Activated naive CD4-positive, alpha-beta T cell treated with anti-CD3 and anti-CD28 coated beads, Interleukin-2, amount 50 U/mL, for 16 hours (primary cell): ENCODE results near the gene SMARCA4.

Experiments
- DNase-seq: peaks from one replicate; pipeline ENCODE4 v3.0.0-alpha.2; 2020

SMARCA4 gene

DNA sequence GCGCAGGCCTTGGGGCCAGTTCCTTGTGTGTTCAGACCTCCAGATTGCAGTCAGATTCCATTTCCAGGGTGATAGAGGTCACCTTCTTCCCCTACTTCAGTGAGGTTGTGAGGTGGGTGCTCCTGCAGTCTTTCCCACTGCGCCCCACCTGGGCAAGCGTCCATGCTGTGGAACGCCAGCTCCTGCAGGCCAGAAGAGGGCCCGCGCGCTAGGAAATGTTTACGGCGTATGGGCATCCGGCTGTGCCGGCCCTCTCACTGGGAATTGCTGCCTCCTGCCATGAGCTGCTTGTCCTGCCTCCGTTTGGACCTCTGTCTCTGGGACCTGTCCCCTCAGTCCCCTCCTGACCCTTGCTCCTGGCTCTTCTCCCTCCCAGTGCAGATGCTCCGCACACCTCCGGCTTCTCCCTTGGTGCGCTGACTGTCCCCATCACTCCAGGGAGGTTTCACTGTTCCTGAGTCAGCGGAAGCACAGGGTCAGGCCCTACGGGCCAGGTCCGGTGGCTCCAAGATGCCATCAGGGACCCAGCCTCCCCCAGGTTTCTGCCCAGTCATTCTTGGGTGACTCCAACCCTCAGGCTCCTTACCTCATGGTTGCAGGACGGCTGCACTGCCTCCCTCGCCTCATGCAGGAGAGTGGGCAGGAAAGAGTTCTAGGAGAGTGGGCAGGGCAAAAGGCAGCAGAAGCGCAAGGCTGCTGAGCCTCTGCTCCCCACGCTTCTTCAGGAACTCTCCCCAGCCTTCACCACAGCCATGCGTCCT, 56.6 kb downstream of the SMARCA4 start:
- no peak for DNase-seq

DNA sequence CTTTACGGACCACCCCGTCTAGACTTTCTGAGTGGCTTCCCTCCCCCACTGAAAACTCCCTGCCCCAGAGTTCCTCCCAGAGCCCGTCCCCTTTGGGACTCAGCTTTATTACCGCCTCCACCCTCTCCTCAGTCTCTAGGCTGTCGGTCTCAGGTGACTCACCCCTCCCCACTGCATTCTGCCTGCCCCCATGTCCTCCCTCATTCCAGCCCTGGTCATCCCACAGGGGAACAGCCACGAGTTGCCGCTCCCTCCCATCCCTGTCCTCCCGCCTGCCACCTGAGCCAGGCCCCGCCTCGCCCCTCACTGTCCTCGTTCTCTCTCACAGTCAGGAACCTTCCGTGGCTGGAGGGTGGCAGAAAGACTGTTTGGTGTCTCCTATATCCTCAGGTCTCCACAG, 57.3 kb downstream of the SMARCA4 start:
- no peak for DNase-seq

DNA sequence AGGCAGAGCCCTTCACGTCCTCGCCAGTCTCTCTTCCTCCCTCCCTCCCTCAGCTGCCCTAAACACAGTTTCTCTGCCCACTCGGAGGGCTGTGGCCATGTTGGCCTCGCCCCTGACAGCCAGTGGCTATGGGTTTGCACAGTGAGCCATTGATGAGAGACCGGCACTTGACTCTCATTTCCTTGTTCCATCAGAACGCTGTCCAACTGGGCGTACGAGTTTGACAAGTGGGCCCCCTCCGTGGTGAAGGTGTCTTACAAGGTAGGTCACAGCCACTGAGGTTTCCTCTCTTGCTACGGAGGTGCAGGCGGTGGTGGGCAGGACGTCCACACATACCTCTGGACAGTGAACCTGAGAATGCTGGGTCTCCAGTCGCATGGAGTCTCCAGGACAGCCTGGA, 57.9 kb downstream of the SMARCA4 start:
- no peak for DNase-seq

DNA sequence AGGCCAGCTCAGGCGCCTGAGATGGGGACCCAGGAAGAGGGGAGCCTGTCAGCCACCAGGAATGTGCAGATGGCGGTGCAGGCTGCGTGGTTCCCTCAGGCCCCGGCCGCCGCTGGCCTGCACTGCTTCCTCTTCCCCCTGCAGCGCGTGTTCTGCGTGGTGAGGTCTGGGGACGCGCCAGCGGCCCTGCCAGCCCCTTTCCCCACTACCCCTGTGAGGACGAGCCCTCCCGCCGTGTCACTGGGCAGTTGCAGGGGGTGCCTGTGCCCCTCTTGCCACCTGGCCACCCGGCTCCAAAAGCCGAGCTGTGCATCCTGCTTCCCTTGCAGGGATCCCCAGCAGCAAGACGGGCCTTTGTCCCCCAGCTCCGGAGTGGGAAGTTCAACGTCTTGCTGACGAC, 58.4 kb downstream of the SMARCA4 start:
- DNase-seq = no peak

DNA sequence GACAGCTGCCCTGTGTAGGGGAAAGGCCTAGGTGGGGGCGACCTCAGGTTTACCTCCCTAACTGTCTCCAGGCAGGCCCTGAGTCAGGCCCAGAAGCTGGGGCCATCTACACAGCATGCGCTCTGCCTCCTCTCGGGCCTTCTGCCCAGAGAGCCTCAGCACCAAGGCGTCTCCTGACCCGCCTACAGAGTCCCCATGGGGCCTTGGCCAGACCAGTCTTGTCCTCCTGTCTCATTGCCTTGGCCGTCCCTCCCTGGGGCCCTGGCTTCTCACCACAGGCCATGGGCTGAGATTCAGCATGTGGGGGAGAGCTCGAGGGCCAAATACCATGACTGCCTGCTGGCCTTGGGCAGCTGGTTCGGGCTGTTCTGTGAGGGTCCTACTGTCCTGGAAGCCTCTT, 59.0 kb downstream of the SMARCA4 start:
- no peak for DNase-seq

DNA sequence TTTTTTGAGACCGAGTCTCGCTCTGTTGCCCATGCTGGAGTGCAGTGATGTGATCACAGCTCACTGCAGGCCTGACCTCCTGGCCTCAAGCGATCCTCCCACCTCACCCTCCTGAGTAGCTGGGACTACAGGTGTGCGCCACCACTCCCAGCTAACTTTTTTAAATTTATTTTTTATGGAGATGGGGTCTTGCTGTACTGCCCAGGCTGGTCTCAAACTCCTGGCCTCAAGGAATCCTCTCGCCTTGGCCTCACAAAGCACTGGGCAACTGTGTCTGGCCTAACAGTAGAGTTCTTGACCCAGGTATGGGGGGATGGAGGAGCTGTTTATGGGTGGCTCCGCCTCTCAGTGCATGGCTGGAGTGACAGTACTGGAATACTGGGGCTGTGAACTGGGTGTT, 59.6 kb downstream of the SMARCA4 start:
- no peak for DNase-seq

DNA sequence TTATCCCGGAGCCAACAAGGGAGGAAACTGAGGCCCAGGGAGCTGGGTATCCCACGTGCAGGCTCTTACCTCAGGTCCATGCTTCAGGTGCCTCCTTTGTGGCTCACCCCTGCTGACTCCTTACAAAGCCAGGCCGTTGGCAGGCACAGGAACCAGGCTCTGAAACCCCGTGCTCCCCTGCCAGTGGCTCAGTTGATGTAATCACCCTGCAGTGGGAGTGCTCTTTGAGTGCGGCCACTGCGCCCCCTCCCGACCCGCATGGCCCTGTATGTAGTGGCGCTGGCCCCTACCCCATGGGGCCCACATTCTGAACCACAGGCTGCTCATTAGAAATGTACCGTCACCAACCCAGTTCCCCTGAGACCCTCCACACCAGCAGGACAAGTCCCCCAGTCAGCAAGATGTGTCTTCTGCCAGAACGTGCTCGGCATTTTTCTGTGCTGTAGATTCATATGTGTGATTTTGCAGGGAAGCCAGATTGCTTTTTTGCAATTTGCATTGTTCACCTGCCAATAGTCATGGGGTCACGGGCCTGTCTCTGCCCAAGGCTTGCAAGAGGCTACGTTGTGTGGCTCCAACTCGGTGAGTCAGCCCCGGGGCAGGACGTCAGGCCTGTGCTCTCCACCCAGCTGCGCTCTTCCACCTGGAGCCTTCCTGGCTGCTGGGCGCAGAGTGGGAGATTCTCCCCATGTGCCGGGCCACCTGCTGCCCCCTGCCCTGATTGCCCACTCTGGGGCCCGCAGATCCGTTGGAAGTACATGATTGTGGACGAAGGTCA, 60.3 kb downstream of the SMARCA4 start:
- DNase-seq = no peak

DNA sequence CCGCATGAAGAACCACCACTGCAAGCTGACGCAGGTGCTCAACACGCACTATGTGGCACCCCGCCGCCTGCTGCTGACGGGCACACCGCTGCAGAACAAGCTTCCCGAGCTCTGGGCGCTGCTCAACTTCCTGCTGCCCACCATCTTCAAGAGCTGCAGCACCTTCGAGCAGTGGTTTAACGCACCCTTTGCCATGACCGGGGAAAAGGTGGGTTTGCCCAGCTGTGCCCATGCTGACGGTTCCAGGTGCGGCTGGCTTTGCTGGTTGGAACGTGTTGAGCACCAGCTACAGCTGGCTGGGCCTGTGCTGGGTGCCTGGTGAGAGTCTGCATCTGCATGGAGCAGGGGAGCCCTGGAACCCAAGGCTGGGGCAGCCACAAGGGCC, 60.9 kb downstream of the SMARCA4 start:
- DNase-seq = no peak

DNA sequence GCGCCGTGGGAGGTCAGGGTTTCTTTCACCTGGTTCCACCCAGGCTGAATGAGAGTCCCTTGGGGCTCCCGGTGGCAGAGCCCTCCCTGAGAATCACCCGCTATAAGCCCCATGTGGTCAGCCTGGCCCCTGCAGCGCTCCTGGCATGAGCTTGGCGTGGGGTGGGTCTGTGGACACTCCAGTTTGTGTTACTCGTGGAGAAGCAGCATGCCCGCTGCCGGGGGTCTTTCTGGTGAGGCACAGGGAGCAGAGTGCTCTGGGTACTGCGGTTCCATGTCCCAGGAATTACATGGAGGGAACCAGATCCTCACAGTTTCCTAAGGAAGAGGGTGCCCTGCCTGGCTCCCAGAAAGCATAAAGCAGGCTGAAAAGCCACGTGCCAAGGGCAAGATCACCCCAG, 62.2 kb downstream of the SMARCA4 start:
- no peak for DNase-seq

DNA sequence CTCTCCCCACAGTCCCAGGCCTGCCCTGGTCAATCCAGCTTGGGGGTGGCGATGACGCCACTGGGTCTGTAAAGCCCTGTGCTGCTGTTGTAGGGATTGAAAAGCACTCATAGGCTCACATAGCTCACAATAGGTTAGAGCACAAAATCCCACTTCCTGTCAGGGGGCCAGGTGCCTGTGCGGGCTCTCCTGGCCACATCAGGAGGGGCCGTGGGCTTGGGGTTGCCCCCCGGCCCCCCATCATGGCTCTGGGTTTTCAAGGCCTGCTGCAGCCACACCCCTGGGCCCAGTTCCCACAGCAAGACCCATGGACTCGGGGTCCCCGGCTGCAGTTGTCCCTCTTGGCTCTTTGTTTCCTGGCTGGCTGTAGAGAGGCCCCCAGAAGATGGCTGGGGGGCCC, 62.9 kb downstream of the SMARCA4 start:
- DNase-seq = no peak

DNA sequence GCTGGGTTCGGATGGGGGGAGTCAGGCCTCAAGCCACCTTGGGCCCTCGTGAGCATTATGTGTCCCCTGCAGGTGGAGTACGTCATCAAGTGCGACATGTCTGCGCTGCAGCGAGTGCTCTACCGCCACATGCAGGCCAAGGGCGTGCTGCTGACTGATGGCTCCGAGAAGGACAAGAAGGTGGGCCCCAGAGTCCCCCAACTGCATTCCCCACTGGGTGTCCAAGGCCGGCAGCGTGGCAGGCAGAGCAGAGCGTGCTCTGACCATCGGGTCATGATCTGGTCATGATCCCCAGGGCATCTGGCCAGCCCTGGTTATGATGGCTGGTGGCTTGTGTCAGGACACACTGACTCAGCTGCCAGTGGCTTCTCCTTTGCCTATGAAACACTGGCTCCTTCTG, 63.4 kb downstream of the SMARCA4 start:
- no peak for DNase-seq

DNA sequence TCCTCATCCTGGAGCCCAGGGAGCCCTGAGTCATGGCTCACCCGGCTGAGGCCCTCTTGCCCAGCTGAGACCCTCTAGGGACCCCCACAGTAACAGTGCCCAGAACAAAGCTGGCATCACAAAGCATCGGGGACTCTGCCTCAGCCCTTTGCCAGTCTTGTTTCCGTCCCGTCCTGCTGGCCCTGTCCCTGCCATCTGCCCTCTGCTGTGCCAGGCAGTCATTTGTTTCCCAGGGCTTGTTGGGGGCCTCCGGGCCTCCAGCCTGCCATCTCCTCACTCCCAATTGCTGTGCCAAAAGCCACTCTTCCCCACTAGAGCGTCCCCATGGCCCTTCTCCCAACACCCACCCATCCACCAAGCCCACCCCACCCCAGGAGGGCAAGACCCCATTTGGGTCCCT, 64.2 kb downstream of the SMARCA4 start:
- DNase-seq = no peak

DNA sequence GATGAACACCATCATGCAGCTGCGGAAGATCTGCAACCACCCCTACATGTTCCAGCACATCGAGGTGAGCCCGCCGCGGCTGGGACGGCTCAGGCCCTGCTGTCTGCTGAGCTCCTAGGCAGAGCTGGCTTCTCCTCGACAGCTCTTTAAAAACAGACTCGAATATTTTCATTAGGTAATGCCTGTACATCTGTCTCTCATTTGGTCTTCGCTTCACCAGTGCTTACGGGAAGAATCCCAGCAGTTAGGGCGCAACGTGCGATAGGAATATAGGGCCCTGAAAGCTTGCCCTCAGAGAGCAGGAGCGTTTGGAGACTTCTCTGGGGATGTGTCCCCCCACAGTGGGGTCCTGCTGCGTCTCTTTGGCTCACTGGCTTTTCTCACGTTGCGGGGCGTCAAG, 64.6 kb downstream of the SMARCA4 start:
- DNase-seq = no peak

DNA sequence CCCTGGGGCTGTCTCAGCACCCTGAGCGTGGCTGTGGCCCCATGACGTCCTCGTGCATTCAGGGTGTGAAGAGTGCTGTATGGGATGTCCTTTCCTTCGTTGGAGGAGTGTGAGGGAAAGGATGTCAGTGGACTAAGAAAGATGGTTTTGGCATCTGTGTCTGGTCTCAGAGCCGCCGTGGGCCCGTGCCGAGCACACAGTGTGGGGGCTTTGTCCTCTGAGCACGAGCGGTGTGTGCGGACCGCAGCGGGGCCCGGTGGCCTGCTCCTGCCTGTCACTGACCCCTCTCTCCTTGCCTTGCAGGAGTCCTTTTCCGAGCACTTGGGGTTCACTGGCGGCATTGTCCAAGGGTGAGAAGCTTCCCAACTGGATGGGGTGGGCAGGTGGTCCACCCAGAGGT, 65.2 kb downstream of the SMARCA4 start:
- no peak for DNase-seq

DNA sequence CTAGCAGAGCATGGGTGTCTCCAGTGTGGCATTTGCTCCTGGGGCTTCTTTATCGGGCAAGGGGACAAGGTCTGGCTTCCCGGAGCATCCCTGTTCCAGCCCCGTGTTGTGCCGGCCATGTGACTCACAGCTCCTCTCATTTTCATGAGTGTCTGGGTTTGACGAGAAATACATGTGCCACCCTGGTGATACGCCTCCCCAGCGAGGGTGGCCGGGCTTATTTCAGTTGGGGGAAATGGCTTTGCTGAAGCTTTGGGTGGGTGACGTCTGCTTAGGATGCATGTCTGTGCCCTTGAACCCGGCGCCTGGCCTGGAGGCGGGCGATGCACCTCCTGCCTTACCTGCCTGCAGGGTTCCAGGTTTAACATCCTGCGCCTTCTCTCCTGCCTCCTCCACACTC, 66.6 kb downstream of the SMARCA4 start:
- DNase-seq = no peak

DNA sequence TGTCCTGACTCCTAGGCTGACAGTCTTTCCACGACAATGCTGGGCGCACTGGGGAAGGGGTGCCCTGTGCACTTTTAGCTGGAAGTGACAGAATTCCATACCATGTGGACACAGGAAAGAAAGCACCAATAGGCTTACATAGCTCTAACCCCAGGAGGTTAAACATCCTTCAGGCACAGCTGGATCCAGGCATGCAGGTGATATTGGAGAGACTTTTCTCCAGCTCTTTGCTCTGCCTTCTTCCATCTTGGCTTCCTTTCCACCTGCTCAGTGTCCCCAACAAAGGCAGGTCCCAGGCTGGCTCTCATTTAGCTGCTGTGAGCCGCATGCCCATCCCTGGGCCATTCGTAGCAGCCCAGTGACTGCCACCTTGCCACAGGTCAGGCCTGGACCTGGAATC, 67.3 kb downstream of the SMARCA4 start:
- DNase-seq = no peak

DNA sequence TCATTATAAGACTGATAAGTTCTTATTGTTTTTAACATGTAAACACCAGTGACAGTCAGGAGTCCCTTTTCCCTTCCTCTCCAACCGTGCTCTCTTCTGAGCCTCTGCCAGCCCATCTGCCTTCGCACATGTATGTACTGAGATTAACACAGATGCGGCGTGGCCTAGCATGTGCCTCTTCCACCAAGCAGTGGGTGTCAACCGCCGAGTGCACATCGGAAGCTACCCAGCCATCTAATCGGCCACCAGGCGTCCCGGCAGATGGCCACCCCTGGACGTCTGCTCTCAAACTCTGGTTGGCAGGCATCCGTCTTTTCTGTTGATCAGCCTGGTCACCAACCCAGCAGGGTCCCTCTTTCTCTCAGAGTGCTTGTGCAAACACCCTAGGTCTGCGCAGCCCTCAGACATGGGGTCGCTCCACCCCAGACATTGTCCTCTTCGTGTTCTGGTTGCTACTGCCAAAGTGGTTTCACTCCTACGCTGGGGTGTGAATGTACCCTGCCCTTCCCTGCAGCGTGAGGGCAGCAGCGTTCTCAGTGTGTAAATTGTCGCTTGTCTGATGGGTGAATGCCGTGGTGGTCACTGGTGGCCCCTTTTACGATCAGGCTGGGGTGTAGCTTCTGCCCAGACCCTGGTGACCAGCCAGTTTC, 70.7 kb downstream of the SMARCA4 start:
- DNase-seq = no peak

DNA sequence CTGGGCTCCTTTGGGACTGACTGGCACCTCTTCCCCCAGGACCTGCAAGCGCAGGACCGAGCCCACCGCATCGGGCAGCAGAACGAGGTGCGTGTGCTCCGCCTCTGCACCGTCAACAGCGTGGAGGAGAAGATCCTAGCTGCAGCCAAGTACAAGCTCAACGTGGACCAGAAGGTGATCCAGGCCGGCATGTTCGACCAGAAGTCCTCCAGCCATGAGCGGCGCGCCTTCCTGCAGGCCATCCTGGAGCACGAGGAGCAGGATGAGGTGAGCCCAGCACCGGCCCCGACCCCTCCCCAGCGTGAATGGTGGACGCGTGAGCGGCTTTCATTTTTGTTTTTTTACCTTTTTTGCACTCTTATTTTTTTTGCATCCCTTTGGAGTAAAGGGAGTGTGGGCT, 72.4 kb downstream of the SMARCA4 start:
- no peak for DNase-seq

DNA sequence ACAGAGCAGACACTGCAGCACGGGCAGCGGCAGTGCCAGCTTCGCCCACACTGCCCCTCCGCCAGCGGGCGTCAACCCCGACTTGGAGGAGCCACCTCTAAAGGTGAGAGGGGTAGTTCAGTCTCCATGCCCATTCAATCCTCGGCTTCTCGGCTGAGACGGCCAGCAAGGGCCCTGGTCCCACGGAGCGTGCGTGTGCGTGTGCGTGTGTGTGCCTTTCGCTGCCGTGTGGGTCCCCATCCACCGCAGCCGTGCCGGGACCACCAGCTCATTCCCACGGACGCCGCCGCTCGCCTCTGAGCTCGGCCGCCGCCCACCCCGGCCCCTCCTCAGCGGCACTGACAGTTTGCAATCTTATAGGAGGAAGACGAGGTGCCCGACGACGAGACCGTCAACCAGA, 72.9 kb downstream of the SMARCA4 start:
- DNase-seq = no peak

DNA sequence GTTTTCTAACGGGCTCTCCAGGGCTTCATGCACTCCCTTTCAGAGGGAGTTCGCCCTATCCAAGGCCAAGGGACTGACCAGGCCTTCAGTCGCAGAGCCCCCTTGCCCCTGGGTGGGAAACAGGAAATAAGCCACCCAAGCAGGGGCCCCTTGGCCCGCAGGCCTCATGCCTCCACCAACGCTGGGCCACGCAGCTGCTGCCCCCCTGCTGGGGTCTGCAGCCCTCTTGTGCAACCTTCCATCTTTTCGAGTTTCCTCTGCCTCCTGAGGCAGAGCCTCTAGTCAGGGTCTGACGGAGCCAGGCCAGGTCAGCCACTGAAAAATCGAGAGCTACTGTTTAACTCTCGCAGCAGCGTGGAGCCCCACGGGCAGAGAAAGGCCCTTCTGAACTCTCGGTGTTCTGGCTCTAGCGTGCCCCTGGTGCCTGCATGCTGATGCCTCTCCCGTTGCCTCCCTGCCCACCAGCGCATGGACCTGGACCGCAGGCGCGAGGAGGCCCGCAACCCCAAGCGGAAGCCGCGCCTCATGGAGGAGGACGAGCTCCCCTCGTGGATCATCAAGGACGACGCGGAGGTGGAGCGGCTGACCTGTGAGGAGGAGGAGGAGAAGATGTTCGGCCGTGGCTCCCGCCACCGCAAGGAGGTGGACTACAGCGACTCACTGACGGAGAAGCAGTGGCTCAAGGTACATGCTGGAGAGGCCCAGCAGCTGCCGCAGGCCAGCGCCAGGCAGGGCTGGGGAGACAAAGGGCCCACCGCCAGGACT, 73.8 kb downstream of the SMARCA4 start:
- DNase-seq = no peak

DNA sequence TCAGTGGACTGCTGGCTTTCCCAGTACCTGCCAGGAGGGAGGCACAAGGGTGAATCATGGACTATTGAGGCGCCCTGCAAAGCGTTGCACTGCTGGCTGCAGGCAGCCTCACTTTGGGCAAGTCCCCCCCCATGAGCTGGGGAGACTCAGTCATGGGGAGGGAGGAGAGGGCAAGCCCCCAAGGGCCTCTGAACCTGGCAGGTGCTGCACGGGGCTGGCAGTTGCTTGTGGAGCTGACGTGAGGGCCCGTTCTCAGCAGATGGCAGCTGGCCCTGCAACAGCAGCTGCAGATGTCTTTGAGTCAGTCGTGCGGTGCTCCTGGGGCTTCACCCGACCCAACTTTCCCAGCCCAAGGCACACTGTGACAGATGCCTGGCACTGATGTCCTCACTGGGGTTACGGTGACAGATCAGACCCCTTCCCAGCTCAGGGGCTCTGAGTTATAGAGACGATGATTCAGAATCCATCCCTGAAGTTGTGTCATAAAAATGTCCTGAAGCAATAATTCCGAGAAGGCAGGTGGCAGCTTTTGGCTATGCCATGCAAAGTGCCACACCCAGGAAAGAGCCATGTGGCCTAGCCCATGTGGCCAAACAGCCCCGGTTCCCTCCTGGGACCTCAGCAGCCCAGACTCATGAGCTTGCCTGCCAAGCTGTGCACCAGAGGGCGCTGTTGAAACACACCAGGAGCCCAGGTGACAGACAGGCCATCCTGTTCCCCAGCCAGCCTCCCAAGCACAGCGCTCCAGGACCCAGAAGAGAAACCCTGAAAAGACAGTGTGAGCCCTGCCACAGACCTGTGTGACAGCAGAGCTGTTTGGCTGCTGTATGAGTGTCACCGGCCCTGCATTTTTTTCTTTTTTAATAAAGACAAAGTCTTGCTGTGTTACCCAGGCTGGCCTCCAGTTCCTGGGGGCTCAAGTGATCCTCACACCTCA, 74.9 kb downstream of the SMARCA4 start:
- DNase-seq = peak; percentile 86

DNA sequence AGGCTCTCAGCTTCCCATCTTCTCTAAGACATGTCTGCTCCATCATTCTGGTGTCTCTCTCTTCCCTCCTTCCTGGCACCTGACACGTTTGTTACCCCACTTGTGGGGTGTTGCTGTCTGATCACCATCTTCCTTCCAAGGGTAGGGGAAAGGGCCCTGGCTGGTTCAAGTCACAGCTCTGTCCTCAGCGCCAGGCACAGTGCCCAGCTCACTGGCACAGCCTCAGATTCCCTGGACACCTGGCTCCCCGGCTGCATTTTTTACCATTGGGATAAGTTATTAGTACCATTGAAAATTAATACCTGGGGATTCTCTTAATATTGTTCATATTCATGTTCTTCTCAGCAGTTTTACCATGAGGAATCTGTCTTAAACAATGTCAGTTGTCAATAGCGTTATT, 77.7 kb downstream of the SMARCA4 start:
- no peak for DNase-seq
